ENCODE data around the gene LCN10. TPM values are rescaled to one million over a fixed set of nuclear protein-coding genes. Genes with fewer than 3 reads are reported as not detected.
"Not testable (repeated sequence)": the region's sequence is repeated elsewhere in the genome, so short reads cannot be mapped to it uniquely, and the experiment has no call there.

The LCN10 gene
- polyA plus RNA-seq, 2 of the 4 experiments (the other 2 are of a cell fraction): not detected

- DNase-seq (ENCODE audit: low read depth in 1 of 2, low spot score in 1 of 2); H3K4me2 ChIP-seq; H3K4me1 ChIP-seq; ATAC-seq; FAIRE-seq; H3K27ac ChIP-seq; H3K4me3 ChIP-seq; POLR2A ChIA-PET: not testable (repeated sequence)
- TF ChIP-seq KDM1A (IDR thresholded peaks at IDR 0.05; ENCODE audit: low read depth): peak; percentile 55
- CTCF ChIA-PET: interaction anchor here (1.6 to 28.0 kb wide), 4 partner anchors 11 to 37 kb away, joined by 3 to 625 read pairs (median 8); partner anchors contain the start of gene TMEM141
- 94% methylated on average over 19 of the region's 22 CpGs for WGBS (ENCODE audit: missing lambda C conversion rate)
- peaks cover 13% of the 10 kb centered on the region for H3K9me3 ChIP-seq
Observed at GRCh38 chr9:136755302-136756133, 12.8 kb upstream of the LCN10 start.

DNA sequence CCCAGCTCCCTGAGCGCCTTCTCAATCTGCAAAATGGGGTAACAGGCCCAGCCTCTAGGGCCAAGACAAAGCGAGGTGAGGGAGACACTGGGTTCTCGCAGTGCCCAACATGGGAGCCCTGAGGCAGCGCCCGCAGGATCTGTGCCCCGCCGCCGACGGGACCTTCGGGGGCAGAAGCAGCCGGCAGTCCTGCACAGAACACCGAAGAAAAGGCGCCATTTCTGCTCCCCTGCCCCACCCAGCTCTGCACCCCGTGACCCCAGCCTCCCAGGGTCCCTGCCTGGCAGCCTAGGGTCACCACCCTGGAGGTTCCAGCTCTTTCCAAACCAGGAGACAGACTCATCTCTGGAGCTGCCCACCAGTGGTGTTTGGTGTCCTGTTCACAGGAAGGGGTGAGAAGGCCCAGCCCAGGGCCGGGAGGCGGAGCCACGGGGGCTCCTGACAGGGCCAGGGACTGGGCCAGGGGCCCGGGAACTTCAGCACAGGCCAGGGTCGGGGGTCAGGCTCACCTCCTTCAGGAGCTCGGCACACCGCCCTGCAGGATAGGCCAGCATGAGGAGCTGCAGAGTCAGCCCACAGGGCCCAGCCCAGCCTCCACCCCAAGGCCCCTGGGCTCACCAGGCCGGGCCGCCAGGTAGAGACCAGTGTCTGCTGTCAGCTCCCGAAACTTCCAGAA lies 12.0 kb upstream of the LCN10 start:
- no peaks in the 10 kb centered on the region for H3K4me1 ChIP-seq
- POLR2A ChIA-PET: no interaction called here
- H3K27ac ChIP-seq: no peak overlapping the region
- DNase-seq (ENCODE audit: low read depth in 1 of 2, low spot score in 1 of 2) (no peak), FAIRE-seq (no peak), ATAC-seq (peak in 1 of 2 experiments; percentile 13; a peak in 2 of 6 replicates)
- H3K4me3 ChIP-seq: no peak overlapping the region
- CTCF ChIA-PET: interaction anchor here (1.6 to 28.0 kb wide), 4 partner anchors 10 to 38 kb away, joined by 3 to 625 read pairs (median 8); partner anchors contain the start of gene TMEM141
- no peak for TF ChIP-seq CEBPB (IDR thresholded peaks at IDR 0.05)
- TF ChIP-seq NPAS2 (CRISPR knock-in tag; IDR thresholded peaks at IDR 0.05; ENCODE audit: borderline replicate concordance): no peak
- TF ChIP-seq ZFP36 (IDR thresholded peaks at IDR 0.05; ENCODE audit: borderline replicate concordance, partially characterized antibody): no peak
- TF ChIP-seq CBX8 (IDR thresholded peaks at IDR 0.05): no peak
- TF ChIP-seq EP300 (IDR thresholded peaks at IDR 0.05): no peak
- TF ChIP-seq REST (IDR thresholded peaks at IDR 0.05): no peak
- no peak for TF ChIP-seq CHD4 (IDR thresholded peaks at IDR 0.05; ENCODE audit: borderline replicate concordance)
- H3K9me3 ChIP-seq: peaks cover 13% of the 10 kb centered on the region
- H3K4me2 ChIP-seq: no peak overlapping the region
- 95% methylated on average over 15 of the region's 24 CpGs for WGBS (ENCODE audit: missing lambda C conversion rate)

GRCh38 chr9:136754059-136754572 lies 11.4 kb upstream of the LCN10 start:
- ChIA-PET CTCF (interaction anchor here (1.6 to 28.0 kb wide), 4 partner anchors 10 to 38 kb away, joined by 3 to 625 read pairs (median 8); partner anchors contain the start of gene TMEM141), POLR2A (no interaction called here)
- no peak for ATAC-seq
- Histone ChIP-seq H3K27ac (no peak overlapping the region), H3K4me3 (no peak overlapping the region), H3K4me2 (no peak overlapping the region), H3K9me3 (peaks cover 13% of the 10 kb centered on the region), H3K4me1 (no peaks in the 10 kb centered on the region)
- 80% methylated on average over 6 of the region's 17 CpGs for whole genome bisulfite sequencing (ENCODE audit: missing lambda C conversion rate)
- no peak for FAIRE-seq
- no peak for DNase-seq (ENCODE audit: low read depth in 1 of 2, low spot score in 1 of 2)
- no peak for TF ChIP-seq RCOR1 (IDR thresholded peaks at IDR 0.05; ENCODE audit: low read depth, low read length)
- TF ChIP-seq, protein P1, sequence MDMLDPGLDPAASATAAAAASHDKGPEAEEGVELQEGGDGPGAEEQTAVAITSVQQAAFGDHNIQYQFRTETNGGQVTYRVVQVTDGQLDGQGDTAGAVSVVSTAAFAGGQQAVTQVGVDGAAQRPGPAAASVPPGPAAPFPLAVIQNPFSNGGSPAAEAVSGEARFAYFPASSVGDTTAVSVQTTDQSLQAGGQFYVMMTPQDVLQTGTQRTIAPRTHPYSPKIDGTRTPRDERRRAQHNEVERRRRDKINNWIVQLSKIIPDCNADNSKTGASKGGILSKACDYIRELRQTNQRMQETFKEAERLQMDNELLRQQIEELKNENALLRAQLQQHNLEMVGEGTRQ (IDR thresholded peaks at IDR 0.05): no peak
- no peak for TF ChIP-seq NFE2L2 (conservative IDR thresholded peaks at IDR 0.05; ENCODE audit: low read length)
- TF ChIP-seq HOXA7 (CRISPR knock-in tag; IDR thresholded peaks at IDR 0.05): no peak
- TF ChIP-seq JUN (IDR thresholded peaks at IDR 0.05): no peak
- TF ChIP-seq NR3C1 (IDR thresholded peaks at IDR 0.05): no peak
- TF ChIP-seq REST (IDR thresholded peaks at IDR 0.05): no peak
- no peak for TF ChIP-seq CHD2 (IDR thresholded peaks at IDR 0.05; ENCODE audit: low read length, partially characterized antibody)
- no peak for TF ChIP-seq CHD4 (IDR thresholded peaks at IDR 0.05; ENCODE audit: borderline replicate concordance)
- no peak for TF ChIP-seq ZC3H11A (IDR thresholded peaks at IDR 0.05)
- TF ChIP-seq GATA3 (IDR thresholded peaks at IDR 0.05; ENCODE audit: borderline replicate concordance): no peak
- TF ChIP-seq CBX8 (IDR thresholded peaks at IDR 0.05): no peak
- no peak for TF ChIP-seq JUNB (IDR thresholded peaks at IDR 0.05)
- TF ChIP-seq FOXS1 (CRISPR knock-in tag; IDR thresholded peaks at IDR 0.05): no peak
- TF ChIP-seq RAD21 (conservative IDR thresholded peaks at IDR 0.05 in 1 of 2, IDR thresholded peaks at IDR 0.05 in 1 of 2): no peak
- TF ChIP-seq, protein P2, sequence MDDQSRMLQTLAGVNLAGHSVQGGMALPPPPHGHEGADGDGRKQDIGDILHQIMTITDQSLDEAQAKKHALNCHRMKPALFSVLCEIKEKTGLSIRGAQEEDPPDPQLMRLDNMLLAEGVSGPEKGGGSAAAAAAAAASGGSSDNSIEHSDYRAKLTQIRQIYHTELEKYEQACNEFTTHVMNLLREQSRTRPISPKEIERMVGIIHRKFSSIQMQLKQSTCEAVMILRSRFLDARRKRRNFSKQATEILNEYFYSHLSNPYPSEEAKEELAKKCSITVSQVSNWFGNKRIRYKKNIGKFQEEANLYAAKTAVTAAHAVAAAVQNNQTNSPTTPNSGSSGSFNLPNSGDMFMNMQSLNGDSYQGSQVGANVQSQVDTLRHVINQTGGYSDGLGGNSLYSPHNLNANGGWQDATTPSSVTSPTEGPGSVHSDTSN (IDR thresholded peaks at IDR 0.05): no peak
- TF ChIP-seq SREBF2 (IDR thresholded peaks at IDR 0.05): no peak

Data from A549 (cell line).